Measurements from ENCODE around the gene NFKBIE.

Gene NFKBIE

GRCh38 chr6:44246663-44247337, 18.6 kb downstream of the NFKBIE start, which contains the start of gene HSP90AB1:
Gene HSP90AB1 (plus strand): TSS chr6:44247101. CDS start chr6:44248630, 1,529 bp downstream.
- FAIRE-seq = no peak
- TF ChIP-seq, protein P1, sequence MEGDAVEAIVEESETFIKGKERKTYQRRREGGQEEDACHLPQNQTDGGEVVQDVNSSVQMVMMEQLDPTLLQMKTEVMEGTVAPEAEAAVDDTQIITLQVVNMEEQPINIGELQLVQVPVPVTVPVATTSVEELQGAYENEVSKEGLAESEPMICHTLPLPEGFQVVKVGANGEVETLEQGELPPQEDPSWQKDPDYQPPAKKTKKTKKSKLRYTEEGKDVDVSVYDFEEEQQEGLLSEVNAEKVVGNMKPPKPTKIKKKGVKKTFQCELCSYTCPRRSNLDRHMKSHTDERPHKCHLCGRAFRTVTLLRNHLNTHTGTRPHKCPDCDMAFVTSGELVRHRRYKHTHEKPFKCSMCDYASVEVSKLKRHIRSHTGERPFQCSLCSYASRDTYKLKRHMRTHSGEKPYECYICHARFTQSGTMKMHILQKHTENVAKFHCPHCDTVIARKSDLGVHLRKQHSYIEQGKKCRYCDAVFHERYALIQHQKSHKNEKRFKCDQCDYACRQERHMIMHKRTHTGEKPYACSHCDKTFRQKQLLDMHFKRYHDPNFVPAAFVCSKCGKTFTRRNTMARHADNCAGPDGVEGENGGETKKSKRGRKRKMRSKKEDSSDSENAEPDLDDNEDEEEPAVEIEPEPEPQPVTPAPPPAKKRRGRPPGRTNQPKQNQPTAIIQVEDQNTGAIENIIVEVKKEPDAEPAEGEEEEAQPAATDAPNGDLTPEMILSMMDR (IDR thresholded peaks at IDR 0.05; ENCODE audit: insufficient read depth, missing control alignments) = no peak

GRCh38 chr6:44245912-44246662, 19.3 kb downstream of the NFKBIE start:
- FAIRE-seq (no peak), DNase-seq (ENCODE audit: insufficient read length, low spot score) (peak; percentile 62)
- TF ChIP-seq, protein P1 (IDR thresholded peaks at IDR 0.05; ENCODE audit: insufficient read depth, missing control alignments) = peak; percentile 42

More at GRCh38 chr6:44246663-44247337, 18.6 kb downstream of the NFKBIE start, which contains the start of gene HSP90AB1:
- DNase-seq (ENCODE audit: insufficient read length, low spot score) = peak; percentile 86

GRCh38 chr6:44245391-44245911, 19.9 kb downstream of the NFKBIE start:
- no peak for DNase-seq (ENCODE audit: insufficient read length, low spot score)
- TF ChIP-seq, protein P1 (IDR thresholded peaks at IDR 0.05; ENCODE audit: insufficient read depth, missing control alignments) = no peak
- FAIRE-seq = no peak

- TF ChIP-seq, protein P1 (IDR thresholded peaks at IDR 0.05; ENCODE audit: insufficient read depth, missing control alignments) = no peak
- FAIRE-seq = no peak
- DNase-seq (ENCODE audit: insufficient read length, low spot score) = no peak
Observed at GRCh38 chr6:44243345-44243744, 22.0 kb downstream of the NFKBIE start.

GRCh38 chr6:44238687-44239350, 26.5 kb downstream of the NFKBIE start:
- no peak for DNase-seq (ENCODE audit: insufficient read length, low spot score)
- TF ChIP-seq, protein P1 (IDR thresholded peaks at IDR 0.05; ENCODE audit: insufficient read depth, missing control alignments) = no peak
- FAIRE-seq = no peak

- TF ChIP-seq, protein P1 (IDR thresholded peaks at IDR 0.05; ENCODE audit: insufficient read depth, missing control alignments) = peak; percentile 65
- no peak for FAIRE-seq
- no peak for DNase-seq (ENCODE audit: insufficient read length, low spot score)
Observed at GRCh38 chr6:44237813-44238433, 27.4 kb downstream of the NFKBIE start.
